OCI-LY1 (cell line): ENCODE data around the gene TAS2R13.

Experiments used
- H2AFZ ChIP-seq: fragments of 200-600 bp; sonication (generic), shearing (Covaris generic); 2 replicates; pipeline ENCODE4 v1.6.0; 2014; ENCODE audit warnings: antibody characterized with exemption, mild to moderate bottlenecking, low read length
- H3F3A ChIP-seq: fragments of 200-600 bp; sonication (generic), shearing (Covaris generic); 2 replicates; pipeline ENCODE4 v1.6.0; 2014; ENCODE audit warnings: mild to moderate bottlenecking, antibody characterized with exemption, low read length, moderate library complexity; ENCODE audit not compliant: insufficient read depth
- H3K27ac ChIP-seq: fragments of 200-600 bp; sonication (generic); 2 replicates; pipeline ENCODE4 v1.5.1; 2014; ENCODE audit warnings: low read length, mixed run types, mild to moderate bottlenecking, low read depth; ENCODE audit not compliant: poor library complexity, severe bottlenecking
- H3K27me3 ChIP-seq: fragments of 200-600 bp; sonication (generic); 2 replicates; pipeline ENCODE4 v1.6.0; 2014; ENCODE audit warnings: antibody characterized with exemption, mild to moderate bottlenecking, low read length, moderate library complexity; ENCODE audit not compliant: insufficient read depth
- H3K36me3 ChIP-seq: fragments of 200-600 bp; sonication (generic); 2 replicates; pipeline ENCODE4 v1.6.1; 2014; ENCODE audit warnings: mild to moderate bottlenecking, antibody characterized with exemption, low read length, moderate library complexity, mixed read lengths; ENCODE audit not compliant: insufficient read depth
- H3K4me1 ChIP-seq: fragments of 200-600 bp; sonication (generic); 2 replicates; pipeline ENCODE4 v1.5.1; 2014; ENCODE audit warnings: mild to moderate bottlenecking, low read length, moderate library complexity; ENCODE audit not compliant: insufficient read depth, severe bottlenecking
- H3K4me2 ChIP-seq: fragments of 200-600 bp; sonication (generic), shearing (Covaris generic); 2 replicates; pipeline ENCODE4 v1.6.1; 2014; ENCODE audit warnings: low read length
- H3K4me3 ChIP-seq: fragments of 200-600 bp; sonication (generic); 2 replicates; pipeline ENCODE4 v1.5.1; 2014; ENCODE audit warnings: low read length, low read depth, mild to moderate bottlenecking, mixed read lengths; ENCODE audit not compliant: poor library complexity, severe bottlenecking
- H3K79me2 ChIP-seq: fragments of 200-600 bp; shearing (Covaris generic); 2 replicates; pipeline ENCODE4 v1.6.1; 2016; ENCODE audit warnings: mixed run types, low read length, mixed read lengths; ENCODE audit not compliant: insufficient read depth
- H3K9ac ChIP-seq: fragments of 200-600 bp; sonication (generic), shearing (Covaris generic); 2 replicates; pipeline ENCODE4 v1.6.1; 2014; ENCODE audit warnings: mild to moderate bottlenecking, low read length, mixed read lengths
- H3K9me2 ChIP-seq: fragments of 200-600 bp; sonication (generic), shearing (Covaris generic); 2 replicates; pipeline ENCODE4 v1.6.1; 2014; ENCODE audit warnings: low read depth, mild to moderate bottlenecking, low read length, mixed read lengths
- H3K9me3 ChIP-seq: fragments of 200-600 bp; shearing (Covaris generic); 2 replicates; pipeline ENCODE4 v1.6.1; 2014; ENCODE audit warnings: low read length, mixed read lengths
- H4K20me1 ChIP-seq: fragments of 200-600 bp; sonication (generic), shearing (Covaris generic); 2 replicates; pipeline ENCODE4 v1.6.0; 2016; ENCODE audit warnings: mild to moderate bottlenecking, low read length; ENCODE audit not compliant: insufficient read depth
- CTCF ChIP-seq: fragments of 200-600 bp; sonication (generic), shearing (Covaris generic); IDR thresholded peaks from 2 replicates; pipeline ENCODE4 v1.5.1; 2017; ENCODE audit warnings: mild to moderate bottlenecking, antibody characterized with exemption, low read length, moderate library complexity, mixed read lengths
- EZH2 ChIP-seq: fragments of 200-600 bp; sonication (generic), shearing (Covaris generic); IDR thresholded peaks from 2 replicates; pipeline ENCODE4 v1.8.0; 2017; ENCODE audit warnings: borderline replicate concordance, mixed run types, mild to moderate bottlenecking, antibody characterized with exemption, low read length, moderate library complexity, mixed read lengths

Gene TAS2R13

GRCh38 chr12:10884086-10884725 is 25.2 kb downstream of the TAS2R13 start, which contains the start of gene PRH1:
TSS of gene PRH1 (minus strand) at chr12:10884255. CDS start at chr12:10884217, 38 bp downstream.
- Histone ChIP-seq H2AFZ (no peak within 1 kb of the TSS), H3K4me1 (no peaks in the 10 kb centered on the region), H3K9ac (no peak within 1 kb of the TSS), H3K27ac (no peak within 1 kb of the TSS), H3K4me2 (no peak within 1 kb of the TSS), H3K9me3 (no peaks in the 10 kb centered on the region), H3K9me2 (no peaks in the 10 kb centered on the region), H3F3A (no peaks in the 10 kb centered on the region), H3K36me3 (no peaks in the 10 kb centered on the region), H4K20me1 (no peaks in the 10 kb centered on the region), H3K79me2 (no peaks in the 10 kb centered on the region), H3K4me3 (no peak within 1 kb of the TSS), H3K27me3 (no peaks in the 10 kb centered on the region)
- TF ChIP-seq EZH2 (no peak), CTCF (no peak)

- H3K9ac ChIP-seq: no peak overlapping the region
- H3K4me3 ChIP-seq: no peak overlapping the region
- H3K27ac ChIP-seq: no peak overlapping the region
- peaks cover 5% of the 10 kb centered on the region; the same call in 1 of the 2 replicates for H3K36me3 ChIP-seq
- H3F3A ChIP-seq: no peaks in the 10 kb centered on the region
- no peaks in the 10 kb centered on the region for H3K79me2 ChIP-seq
- no peaks in the 10 kb centered on the region for H3K9me3 ChIP-seq
- H4K20me1 ChIP-seq: no peaks in the 10 kb centered on the region
- no peak overlapping the region for H2AFZ ChIP-seq
- H3K4me2 ChIP-seq: no peak overlapping the region
- H3K27me3 ChIP-seq: no peaks in the 10 kb centered on the region
- TF ChIP-seq CTCF: no peak
- TF ChIP-seq EZH2: no peak
- no peaks in the 10 kb centered on the region for H3K9me2 ChIP-seq
- no peaks in the 10 kb centered on the region for H3K4me1 ChIP-seq
Observed at GRCh38 chr12:10873378-10873777, 36.0 kb downstream of the TAS2R13 start.

- no peaks in the 10 kb centered on the region for H3K9me2 ChIP-seq
- no peak overlapping the region for H3K4me3 ChIP-seq
- H3K36me3 ChIP-seq: no peaks in the 10 kb centered on the region
- H3F3A ChIP-seq: no peaks in the 10 kb centered on the region
- no peaks in the 10 kb centered on the region for H4K20me1 ChIP-seq
- no peaks in the 10 kb centered on the region for H3K27me3 ChIP-seq
- no peak overlapping the region for H3K27ac ChIP-seq
- H3K79me2 ChIP-seq: no peaks in the 10 kb centered on the region
- H2AFZ ChIP-seq: no peak overlapping the region
- H3K4me2 ChIP-seq: no peak overlapping the region
- no peak overlapping the region for H3K9ac ChIP-seq
- no peaks in the 10 kb centered on the region for H3K9me3 ChIP-seq
- no peaks in the 10 kb centered on the region for H3K4me1 ChIP-seq
- TF ChIP-seq CTCF (no peak; the same call in 1 of the 2 replicates), EZH2 (no peak)
Observed at GRCh38 chr12:10867381-10867780, 42.0 kb downstream of the TAS2R13 start.
